Gastroesophageal sphincter (tissue), 4 donors: ENCODE data around the gene CACNA1C. TPM values are rescaled to one million over a fixed set of nuclear protein-coding genes. Genes with fewer than 3 reads are reported as not detected.
A peak's percentile ranks its signal among the peaks of the same experiment; 100 is the strongest.

Source experiments
- ATAC-seq: fragments of 150-250 bp; one replicate; pipeline ENCODE4 v1.9.1; 2016; ENCODE audit warnings: mild to moderate bottlenecking, moderate library complexity
- H3K27ac ChIP-seq, 4 donors: fragments of 200-600 bp; sonication (generic) in 3 of 4; 1 replicate in 3 of 4; 2 replicates in 1 of 4; pipeline ENCODE4 v1.5.1; 2016 to 2019
- H3K27me3 ChIP-seq: fragments of 200-600 bp; sonication (generic); one replicate; pipeline ENCODE4 v1.5.1; 2019
- H3K36me3 ChIP-seq, 2 donors: fragments of 200-600 bp; sonication (generic); one replicate each; pipeline ENCODE4 v1.5.1; 2019; ENCODE audit warnings: control low read depth in 1 of 2
- H3K4me1 ChIP-seq, 3 donors: fragments of 200-600 bp; sonication (generic); 1 replicate in 2 of 3; 2 replicates in 1 of 3; pipeline ENCODE4 v1.5.1; 2016 to 2019; ENCODE audit warnings: control low read depth in 2 of 3
- H3K4me3 ChIP-seq, 2 donors: fragments of 200-600 bp; sonication (generic); one replicate each; pipeline ENCODE4 v1.5.1; 2019; ENCODE audit warnings: mild to moderate bottlenecking in 1 of 2, moderate library complexity in 1 of 2
- H3K9me3 ChIP-seq, 3 donors: fragments of 200-600 bp; sonication (generic); one replicate each; pipeline ENCODE4 v1.5.1; 2017 to 2019; ENCODE audit warnings: control low read depth in 2 of 3
- CTCF ChIP-seq, 4 experiments: fragments of 200-600 bp in 2 of 4; fragments of 450-650 bp in 2 of 4; sonication (generic) in 1 of 4; IDR thresholded peaks; one replicate each; pipeline ENCODE4 v1.5.1; 2017 to 2019; ENCODE audit warnings: antibody characterized with exemption in 4 of 4, mild to moderate bottlenecking in 2 of 4, moderate library complexity in 2 of 4
- EP300 ChIP-seq: sonication (generic); formaldehyde crosslinking; IDR thresholded peaks from one replicate; pipeline ENCODE4 v1.6.1; 2017; ENCODE audit warnings: antibody characterized with exemption, mild to moderate bottlenecking
- POLR2A ChIP-seq, 2 donors: fragments of 450-650 bp; IDR thresholded peaks; one replicate each; pipeline ENCODE4 v1.6.1; 2017; ENCODE audit warnings: antibody characterized with exemption in 2 of 2, mild to moderate bottlenecking in 2 of 2, moderate library complexity in 1 of 2
- POLR2AphosphoS5 ChIP-seq: sonication (generic); formaldehyde crosslinking; IDR thresholded peaks from one replicate; pipeline ENCODE4 v1.6.1; 2017; ENCODE audit warnings: antibody characterized with exemption
- WGBS, 2 donors: methylation state at CpG; one replicate each; pipeline ENCODE4 v1.1.5; 2018; ENCODE audit warnings: low coverage in 1 of 2; 5-methylcytosine and 5-hydroxymethylcytosine counted together
- total RNA-seq, 4 donors: library from RNA; depleted of rRNA; stranded (reverse); fragments of >200 nt; gene quantifications; one replicate each; pipeline ENCODE4 v1.1.0, GENCODE V29; 2016

Gene CACNA1C
- total RNA-seq, 4 donors from 2014 or later: 22.9 to 96.2 (median 41.4) TPM

GRCh38 chr12:2547273-2548044 lies 494.7 kb downstream of the CACNA1C start:
- H3K36me3 ChIP-seq: peaks cover 0 to 69% of the 10 kb centered on the region in 2 donors
- no peaks in the 10 kb centered on the region for H3K9me3 ChIP-seq
- peak overlapping the region in 1 of 4 donors; percentile 10 for H3K27ac ChIP-seq
- ATAC-seq: no peak
- TF ChIP-seq POLR2A (IDR thresholded peaks at IDR 0.05) (no peak), POLR2AphosphoS5 (no peak), EP300 (no peak), CTCF (IDR thresholded peaks at IDR 0.05) (no peak)
- peaks cover 0 to 11% (median 0%) of the 10 kb centered on the region in 3 donors for H3K4me1 ChIP-seq
- H3K4me3 ChIP-seq: no peak overlapping the region
- 60 to 78% methylated on average over 2 to 9 of the region's 11 CpGs for WGBS, 2 donors
- H3K27me3 ChIP-seq: no peaks in the 10 kb centered on the region

GRCh38 chr12:2548081-2548480 lies 495.3 kb downstream of the CACNA1C start:
- no peak for ATAC-seq
- no peak for TF ChIP-seq POLR2AphosphoS5
- H3K4me1 ChIP-seq: peaks cover 0 to 11% (median 0%) of the 10 kb centered on the region in 3 donors
- WGBS, 2 donors: 83 to 100% methylated on average over 1 to 2 of the region's 2 CpGs
- H3K27ac ChIP-seq: peak overlapping the region in 2 of 4 donors; percentile 10 to 31
- no peaks in the 10 kb centered on the region for H3K9me3 ChIP-seq
- H3K4me3 ChIP-seq: no peak overlapping the region
- H3K36me3 ChIP-seq: peaks cover 0 to 66% of the 10 kb centered on the region in 2 donors
- H3K27me3 ChIP-seq: no peaks in the 10 kb centered on the region

GRCh38 chr12:2550561-2551411 lies 498.0 kb downstream of the CACNA1C start:
- peak overlapping the region in 3 of 4 donors; percentile 57 to 69 (median 64) for H3K27ac ChIP-seq
- H3K4me1 ChIP-seq: peaks cover 0 to 11% (median 0%) of the 10 kb centered on the region in 3 donors
- TF ChIP-seq POLR2AphosphoS5 (no peak), EP300 (no peak), POLR2A (IDR thresholded peaks at IDR 0.05) (no peak), CTCF (IDR thresholded peaks at IDR 0.05) (no peak)
- no peaks in the 10 kb centered on the region for H3K27me3 ChIP-seq
- no peak for ATAC-seq
- H3K4me3 ChIP-seq: no peak overlapping the region
- no peaks in the 10 kb centered on the region for H3K9me3 ChIP-seq
- WGBS, 2 donors: 52 to 87% methylated on average over 3 to 13 of the region's 17 CpGs
- H3K36me3 ChIP-seq: peaks cover 0 to 81% of the 10 kb centered on the region in 2 donors

GRCh38 chr12:2551412-2551900 lies 498.7 kb downstream of the CACNA1C start:
- WGBS, 2 donors: 81 to 86% methylated on average over 7 to 8 of the region's 13 CpGs
- Histone ChIP-seq H3K27me3 (no peaks in the 10 kb centered on the region), H3K27ac (peak overlapping the region in 3 of 4 donors; percentile 57 to 69 (median 64)), H3K9me3 (no peaks in the 10 kb centered on the region), H3K4me1 (peaks cover 0 to 11% (median 0%) of the 10 kb centered on the region in 3 donors), H3K4me3 (no peak overlapping the region), H3K36me3 (peaks cover 0 to 81% of the 10 kb centered on the region in 2 donors)
- TF ChIP-seq POLR2A (IDR thresholded peaks at IDR 0.05): no peak
- TF ChIP-seq POLR2AphosphoS5: no peak
- TF ChIP-seq CTCF (IDR thresholded peaks at IDR 0.05): no peak
- TF ChIP-seq EP300: no peak
- no peak for ATAC-seq

GRCh38 chr12:2552000-2552756 lies 499.4 kb downstream of the CACNA1C start:
- H3K9me3 ChIP-seq: no peaks in the 10 kb centered on the region
- no peak for TF ChIP-seq POLR2AphosphoS5
- TF ChIP-seq POLR2A (IDR thresholded peaks at IDR 0.05): no peak
- TF ChIP-seq EP300: no peak
- TF ChIP-seq CTCF (IDR thresholded peaks at IDR 0.05): no peak
- peaks cover 0 to 81% of the 10 kb centered on the region in 2 donors for H3K36me3 ChIP-seq
- 44 to 78% methylated on average over 7 to 10 of the region's 10 CpGs for WGBS, 2 donors
- H3K4me3 ChIP-seq: no peak overlapping the region
- no peaks in the 10 kb centered on the region for H3K27me3 ChIP-seq
- no peak for ATAC-seq
- peak overlapping the region in 3 of 4 donors; percentile 57 to 69 (median 64) for H3K27ac ChIP-seq
- peaks cover 0 to 11% (median 0%) of the 10 kb centered on the region in 3 donors for H3K4me1 ChIP-seq
